Measurements from ENCODE around the gene S100P. TPM values are rescaled to one million over a fixed set of nuclear protein-coding genes. Genes with fewer than 3 reads are reported as not detected.
A peak's percentile ranks its signal among the peaks of the same experiment; 100 is the strongest.

The S100P gene
- total RNA-seq, 4 donors from 2014 or later, result 15.8 to 65.8 (median 51.8) TPM

DNA sequence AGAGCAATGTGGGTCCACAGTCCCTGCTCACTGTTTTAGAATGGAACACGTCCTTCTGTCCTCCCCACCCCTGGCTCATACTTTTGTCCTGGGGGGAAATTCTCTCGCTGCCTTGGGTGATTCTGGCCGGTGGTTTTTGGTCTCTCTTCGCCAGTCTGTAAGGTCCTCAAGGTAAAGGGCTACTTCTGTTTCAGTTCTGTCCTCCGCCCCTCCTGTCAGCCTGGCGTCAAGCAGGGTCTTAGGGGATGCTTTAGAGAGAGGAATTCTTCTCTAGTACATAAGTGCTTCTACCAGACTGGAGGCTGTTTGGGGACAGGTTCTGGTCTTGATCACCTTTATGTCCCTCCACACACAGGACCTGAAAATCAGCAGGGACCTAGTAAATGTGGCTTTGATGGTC, 16.6 kb downstream of the S100P start:
- Histone ChIP-seq H3K4me1 (peaks cover 4 to 46% (median 30%) of the 10 kb centered on the region in 3 donors), H3K4me3 (peak overlapping the region; percentile 59 to 74 (median 70)), H3K27me3 (no peaks in the 10 kb centered on the region), H3K9me3 (no peaks in the 10 kb centered on the region), H3K36me3 (peaks cover 0 to 25% (median 0%) of the 10 kb centered on the region in 3 donors), H3K27ac (peak overlapping the region; percentile 81 to 95 (median 87))
- intact Hi-C loops (cut with DNase I), result no loop called here
- no peak for DNase-seq
- TF ChIP-seq, protein P1, sequence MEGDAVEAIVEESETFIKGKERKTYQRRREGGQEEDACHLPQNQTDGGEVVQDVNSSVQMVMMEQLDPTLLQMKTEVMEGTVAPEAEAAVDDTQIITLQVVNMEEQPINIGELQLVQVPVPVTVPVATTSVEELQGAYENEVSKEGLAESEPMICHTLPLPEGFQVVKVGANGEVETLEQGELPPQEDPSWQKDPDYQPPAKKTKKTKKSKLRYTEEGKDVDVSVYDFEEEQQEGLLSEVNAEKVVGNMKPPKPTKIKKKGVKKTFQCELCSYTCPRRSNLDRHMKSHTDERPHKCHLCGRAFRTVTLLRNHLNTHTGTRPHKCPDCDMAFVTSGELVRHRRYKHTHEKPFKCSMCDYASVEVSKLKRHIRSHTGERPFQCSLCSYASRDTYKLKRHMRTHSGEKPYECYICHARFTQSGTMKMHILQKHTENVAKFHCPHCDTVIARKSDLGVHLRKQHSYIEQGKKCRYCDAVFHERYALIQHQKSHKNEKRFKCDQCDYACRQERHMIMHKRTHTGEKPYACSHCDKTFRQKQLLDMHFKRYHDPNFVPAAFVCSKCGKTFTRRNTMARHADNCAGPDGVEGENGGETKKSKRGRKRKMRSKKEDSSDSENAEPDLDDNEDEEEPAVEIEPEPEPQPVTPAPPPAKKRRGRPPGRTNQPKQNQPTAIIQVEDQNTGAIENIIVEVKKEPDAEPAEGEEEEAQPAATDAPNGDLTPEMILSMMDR (IDR thresholded peaks at IDR 0.05), result no peak
- TF ChIP-seq POLR2A (IDR thresholded peaks at IDR 0.05), result no peak
- 8 to 10% methylated on average over 6 of the region's 6 CpGs for WGBS, 2 donors

- Histone ChIP-seq H3K27me3 (no peaks in the 10 kb centered on the region), H3K4me3 (no peak overlapping the region), H3K4me1 (peaks cover under 1 to 44% (median 34%) of the 10 kb centered on the region in 3 donors), H3K36me3 (peaks cover 0 to 19% (median 0%) of the 10 kb centered on the region in 3 donors), H3K9me3 (no peaks in the 10 kb centered on the region), H3K27ac (no peak overlapping the region)
- no peak for DNase-seq
- 60 to 67% methylated on average over 2 of the region's 2 CpGs for WGBS, 2 donors
- intact Hi-C loops (cut with DNase I), result no loop called here
- TF ChIP-seq, protein P1 (IDR thresholded peaks at IDR 0.05), result no peak
- TF ChIP-seq POLR2A (IDR thresholded peaks at IDR 0.05), result no peak
These were observed 17.3 kb downstream of the S100P start for GRCh38 chr4:6710996-6711395.

DNA sequence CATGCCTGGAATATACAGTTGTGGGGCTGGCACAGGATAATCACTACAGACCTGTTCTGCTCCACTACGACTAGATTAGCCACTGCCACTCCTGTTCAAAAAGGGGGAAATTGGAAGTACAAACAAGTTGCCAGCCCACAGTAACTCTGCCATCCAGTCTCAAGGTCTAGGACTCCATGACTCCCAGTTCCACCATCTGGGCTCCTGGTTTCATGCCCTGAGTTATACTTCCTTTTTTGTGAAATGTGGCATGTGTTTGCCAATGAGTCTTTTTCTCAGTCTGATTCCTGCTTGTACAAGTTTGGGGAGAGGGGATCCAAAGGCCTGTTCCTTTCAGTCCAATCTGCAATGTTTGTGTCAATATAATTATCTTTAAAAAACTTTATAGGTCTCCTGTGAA, 21.3 kb downstream of the S100P start:
- intact Hi-C loops (cut with DNase I), result no loop called here
- WGBS, 2 donors, result 30 to 58% methylated on average over 1 of the region's 1 CpG
- Histone ChIP-seq H3K27ac (peak overlapping the region in 1 of 4 donors; percentile 98), H3K4me1 (peaks cover 5 to 38% (median 25%) of the 10 kb centered on the region in 3 donors), H3K9me3 (no peaks in the 10 kb centered on the region), H3K4me3 (no peak overlapping the region), H3K36me3 (peaks cover 0 to 4% (median 0%) of the 10 kb centered on the region in 3 donors), H3K27me3 (no peaks in the 10 kb centered on the region)
- DNase-seq, result no peak
- TF ChIP-seq, protein P1 (IDR thresholded peaks at IDR 0.05), result no peak
- no peak for TF ChIP-seq POLR2A (IDR thresholded peaks at IDR 0.05)

- Histone ChIP-seq H3K4me1 (peaks cover 5 to 38% (median 27%) of the 10 kb centered on the region in 3 donors), H3K36me3 (peaks cover 0 to 4% (median 0%) of the 10 kb centered on the region in 3 donors), H3K27me3 (no peaks in the 10 kb centered on the region), H3K4me3 (peak overlapping the region; percentile 80 to 97 (median 88)), H3K9me3 (no peaks in the 10 kb centered on the region), H3K27ac (peak overlapping the region; percentile 88 to 98 (median 97))
- TF ChIP-seq, protein P1 (IDR thresholded peaks at IDR 0.05), result no peak
- no peak for TF ChIP-seq POLR2A (IDR thresholded peaks at IDR 0.05)
- 4 to 8% methylated on average over 9 of the region's 9 CpGs for WGBS, 2 donors
- intact Hi-C loops (cut with DNase I), result no loop called here
- no peak for DNase-seq
These were observed 22.0 kb downstream of the S100P start for GRCh38 chr4:6715704-6716017.

DNA sequence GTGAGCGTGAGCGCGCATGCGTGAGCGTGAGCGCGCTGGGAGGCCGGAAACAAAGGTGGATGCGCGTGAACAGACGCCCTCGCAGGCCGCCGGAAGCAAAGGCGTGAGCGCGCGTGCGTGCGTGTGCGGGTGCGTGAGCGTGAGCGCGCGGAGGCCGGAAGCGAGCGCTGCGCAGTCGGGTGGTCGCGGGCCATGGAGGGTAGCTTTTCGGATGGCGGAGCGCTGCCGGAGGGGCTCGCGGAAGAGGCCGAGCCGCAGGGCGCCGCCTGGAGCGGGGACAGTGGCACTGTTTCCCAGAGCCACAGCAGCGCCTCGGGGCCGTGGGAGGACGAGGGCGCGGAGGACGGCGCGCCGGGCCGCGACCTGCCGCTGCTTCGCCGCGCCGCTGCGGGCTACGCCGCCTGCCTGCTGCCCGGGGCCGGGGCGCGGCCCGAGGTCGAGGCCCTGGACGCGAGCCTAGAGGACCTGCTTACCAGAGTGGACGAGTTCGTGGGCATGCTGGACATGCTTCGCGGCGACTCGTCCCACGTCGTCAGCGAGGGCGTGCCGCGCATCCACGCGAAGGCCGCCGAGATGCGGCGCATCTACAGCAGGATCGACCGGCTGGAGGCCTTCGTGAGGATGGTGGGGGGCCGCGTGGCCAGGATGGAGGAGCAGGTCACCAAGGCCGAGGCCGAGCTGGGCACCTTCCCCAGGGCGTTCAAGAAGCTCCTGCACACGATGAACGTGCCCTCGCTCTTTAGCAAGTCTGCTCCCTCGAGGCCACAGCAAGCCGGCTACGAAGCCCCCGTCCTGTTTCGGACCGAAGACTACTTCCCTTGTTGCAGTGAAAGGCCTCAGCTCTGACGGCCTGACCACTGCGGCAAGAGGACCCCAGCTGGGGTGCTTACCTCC, 22.6 kb downstream of the S100P start, which contains the start of gene BLOC1S4:
Gene BLOC1S4 (plus strand): TSS at position 157 of the 894 bp plus-strand sequence. CDS start 36 bp downstream, at position 193.
- TF ChIP-seq, protein P1 (IDR thresholded peaks at IDR 0.05), result peak in 2 of 6 experiments; percentile 17 to 45
- TF ChIP-seq POLR2A (IDR thresholded peaks at IDR 0.05), result peak in 3 of 4 donors; percentile 47 to 88 (median 83)
- Histone ChIP-seq H3K27me3 (no peaks in the 10 kb centered on the region), H3K27ac (peak within 1 kb of the TSS; percentile 88 to 98 (median 97)), H3K4me3 (peak within 1 kb of the TSS; percentile 80 to 97 (median 88)), H3K36me3 (peaks cover 0 to 4% (median 0%) of the 10 kb centered on the region in 3 donors), H3K9me3 (no peaks in the 10 kb centered on the region), H3K4me1 (peaks cover 5 to 40% (median 27%) of the 10 kb centered on the region in 3 donors)
- intact Hi-C loops (cut with DNase I), result no loop called here
- DNase-seq, result peak; percentile 31
- 1 to 2% methylated on average over 17 to 64 of the region's 109 CpGs for WGBS, 2 donors
